HG02642 (cell line): Measurements from ENCODE around the gene SLC38A3.

ENCODE experiments used
- ATAC-seq: cut with Tn5 transposase; IDR thresholded peaks from one replicate; pipeline ENCODE4 v1.9.1; 2021; ENCODE audit warnings: mild to moderate bottlenecking; ENCODE audit not compliant: unreplicated experiment, poor library complexity

SLC38A3 gene

GRCh38 chr3:50168791-50169190, 36.3 kb upstream of the SLC38A3 start:
- ATAC-seq: no peak

GRCh38 chr3:50169232-50169832, 35.7 kb upstream of the SLC38A3 start:
- no peak for ATAC-seq

DNA sequence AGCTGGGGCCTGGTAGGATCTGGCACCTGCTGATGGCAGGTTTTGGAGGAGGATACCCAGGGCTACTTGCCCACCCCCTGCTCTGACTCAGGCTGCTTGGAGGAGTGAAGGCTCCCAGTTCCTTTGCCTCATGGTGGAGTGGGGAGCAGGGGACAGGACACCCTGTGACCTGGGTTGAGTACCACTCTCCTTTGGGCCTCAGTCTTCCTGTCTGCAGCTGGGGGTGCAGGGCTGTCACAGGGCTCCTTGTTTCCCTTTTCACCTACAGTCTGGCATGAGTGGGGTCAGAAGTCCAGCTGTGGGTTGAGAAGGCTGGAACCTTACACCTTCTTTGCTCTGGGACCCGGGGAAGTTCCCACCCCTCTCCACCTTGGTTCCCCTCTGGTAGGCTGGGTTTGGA, 35.2 kb upstream of the SLC38A3 start:
- no peak for ATAC-seq

DNA sequence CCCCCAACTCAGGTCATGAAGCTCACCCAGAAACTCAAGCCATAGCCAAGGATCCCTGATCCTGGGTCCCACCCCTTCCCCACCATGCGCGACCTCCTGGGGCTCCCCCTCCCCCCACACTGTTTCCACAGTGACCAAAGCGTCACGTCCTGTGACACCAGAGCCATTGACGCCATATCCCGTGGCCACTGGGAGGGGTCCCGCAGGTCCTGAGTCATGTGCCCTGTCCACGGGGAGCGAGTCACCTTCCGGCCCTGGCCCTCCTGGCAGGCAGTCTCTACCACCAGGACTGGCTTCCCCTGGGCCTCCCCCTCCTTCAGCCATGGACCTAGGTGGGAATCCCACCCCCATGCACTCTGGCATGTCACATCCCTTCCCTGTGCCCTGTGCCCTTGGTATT, 34.4 kb upstream of the SLC38A3 start:
- ATAC-seq: no peak

DNA sequence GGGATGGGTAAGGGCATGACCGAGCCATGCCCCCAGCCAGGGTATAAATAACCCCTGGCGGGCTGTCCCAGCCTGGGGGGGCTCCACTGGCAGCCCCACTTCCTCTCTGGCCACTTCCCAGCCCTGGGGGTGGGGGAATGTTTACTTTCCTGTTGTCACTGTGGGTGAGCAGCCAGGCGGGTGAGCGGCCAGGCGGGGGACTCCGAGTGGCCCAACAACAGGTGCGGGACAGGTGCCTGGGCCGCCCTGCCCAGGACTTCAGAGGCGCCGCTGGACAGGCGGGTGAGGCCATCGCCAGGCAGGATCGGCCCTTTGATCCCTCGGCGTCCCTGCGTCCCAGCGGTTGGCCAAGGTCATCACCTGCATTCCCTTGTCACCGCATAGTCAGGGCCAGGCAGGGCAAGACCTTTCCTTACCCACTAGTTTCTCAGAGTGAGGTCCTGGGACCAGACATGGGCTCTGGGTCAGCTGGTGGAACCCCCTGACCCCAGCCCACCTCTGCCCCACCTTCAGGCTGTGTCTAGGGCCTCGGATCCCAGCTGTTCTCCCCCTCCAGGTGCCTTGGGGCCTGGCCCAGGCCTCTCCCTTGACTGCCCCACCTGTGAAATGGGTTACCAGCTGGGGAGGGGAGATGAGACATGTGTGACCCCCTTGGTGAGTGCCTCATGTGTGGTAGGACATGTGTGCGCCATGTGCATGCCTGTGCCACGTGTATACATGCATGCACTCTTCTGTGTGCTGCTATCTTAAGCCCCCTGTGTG, 33.4 kb upstream of the SLC38A3 start:
- ATAC-seq: no peak

- ATAC-seq: no peak
These were observed 32.3 kb upstream of the SLC38A3 start for GRCh38 chr3:50172626-50173220.

DNA sequence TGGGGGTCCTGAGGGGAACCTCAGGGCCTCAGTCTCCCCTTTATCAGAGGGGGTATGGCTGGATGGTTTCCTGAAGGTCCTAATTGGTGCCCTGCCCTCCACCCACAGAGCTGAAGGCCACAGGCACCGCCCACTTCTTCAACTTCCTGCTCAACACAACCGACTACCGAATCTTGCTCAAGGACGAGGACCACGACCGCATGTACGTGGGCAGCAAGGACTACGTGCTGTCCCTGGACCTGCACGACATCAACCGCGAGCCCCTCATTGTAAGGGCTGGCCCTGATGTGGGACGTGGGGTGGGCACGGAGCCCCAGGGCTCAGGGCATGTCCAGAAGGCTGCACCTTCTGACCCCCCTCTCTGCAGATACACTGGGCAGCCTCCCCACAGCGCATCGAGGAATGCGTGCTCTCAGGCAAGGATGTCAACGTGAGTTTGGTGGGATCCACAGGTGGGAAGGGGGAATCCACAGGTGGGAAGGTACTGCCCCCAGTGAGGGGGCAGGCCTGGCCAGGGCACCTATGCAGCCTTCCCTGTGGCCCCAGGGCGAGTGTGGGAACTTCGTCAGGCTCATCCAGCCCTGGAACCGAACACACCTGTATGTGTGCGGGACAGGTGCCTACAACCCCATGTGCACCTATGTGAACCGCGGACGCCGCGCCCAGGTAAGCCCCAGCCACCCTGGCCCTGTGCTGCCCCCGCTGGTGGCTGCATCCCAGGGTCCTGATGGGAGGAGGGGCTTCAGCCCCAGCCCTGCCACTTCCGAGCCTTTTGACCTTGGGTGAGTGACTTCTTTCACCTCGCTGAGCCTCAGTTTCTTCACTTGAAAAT, 31.2 kb upstream of the SLC38A3 start:
- no peak for ATAC-seq

- no peak for ATAC-seq
These were observed 30.6 kb upstream of the SLC38A3 start for GRCh38 chr3:50174517-50174895.

- no peak for ATAC-seq
These were observed 30.0 kb upstream of the SLC38A3 start for GRCh38 chr3:50174947-50175524.

GRCh38 chr3:50177346-50177745, 27.7 kb upstream of the SLC38A3 start:
- no peak for ATAC-seq

- ATAC-seq: no peak
These were observed 25.4 kb upstream of the SLC38A3 start for GRCh38 chr3:50179710-50180109.

DNA sequence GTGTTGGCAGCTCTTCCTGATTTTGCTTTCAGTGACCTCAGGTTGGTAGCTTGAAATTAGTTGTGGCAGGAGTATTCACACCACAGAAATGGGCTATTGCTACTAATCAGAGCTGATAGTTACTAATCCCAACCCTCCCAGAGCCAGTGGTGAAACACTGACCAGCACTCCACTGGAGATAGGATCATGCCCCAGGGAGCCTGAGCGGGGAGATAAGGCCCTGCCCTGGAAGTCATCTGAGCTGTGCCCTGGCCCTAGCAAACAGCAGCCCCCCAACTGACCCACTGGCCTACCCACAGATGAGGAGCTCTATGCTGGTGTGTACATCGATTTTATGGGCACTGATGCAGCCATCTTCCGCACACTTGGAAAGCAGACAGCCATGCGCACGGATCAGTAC, 23.1 kb upstream of the SLC38A3 start:
- ATAC-seq: no peak

DNA sequence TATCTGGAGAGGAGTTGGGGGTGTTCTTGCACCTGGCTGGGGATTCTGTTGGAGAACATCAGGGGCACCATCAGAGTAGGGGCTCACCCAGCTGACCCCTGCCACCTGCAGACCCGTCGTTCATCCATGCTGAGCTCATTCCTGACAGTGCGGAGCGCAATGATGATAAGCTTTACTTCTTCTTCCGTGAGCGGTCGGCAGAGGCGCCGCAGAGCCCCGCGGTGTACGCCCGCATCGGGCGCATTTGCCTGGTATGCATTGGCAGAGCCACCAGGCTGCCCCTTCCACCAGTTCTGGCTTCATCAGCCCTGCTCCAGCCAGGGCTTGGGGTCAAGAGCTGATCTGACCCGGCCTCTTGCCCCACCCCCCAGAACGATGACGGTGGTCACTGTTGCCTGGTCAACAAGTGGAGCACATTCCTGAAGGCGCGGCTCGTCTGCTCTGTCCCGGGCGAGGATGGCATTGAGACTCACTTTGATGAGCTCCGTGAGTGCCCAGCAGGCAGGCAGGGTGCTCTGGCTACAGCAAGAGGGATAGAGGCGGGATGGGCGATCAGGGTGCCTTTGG, 22.5 kb upstream of the SLC38A3 start:
- no peak for ATAC-seq

- no peak for ATAC-seq
These were observed 21.3 kb upstream of the SLC38A3 start for GRCh38 chr3:50183755-50184154.

DNA sequence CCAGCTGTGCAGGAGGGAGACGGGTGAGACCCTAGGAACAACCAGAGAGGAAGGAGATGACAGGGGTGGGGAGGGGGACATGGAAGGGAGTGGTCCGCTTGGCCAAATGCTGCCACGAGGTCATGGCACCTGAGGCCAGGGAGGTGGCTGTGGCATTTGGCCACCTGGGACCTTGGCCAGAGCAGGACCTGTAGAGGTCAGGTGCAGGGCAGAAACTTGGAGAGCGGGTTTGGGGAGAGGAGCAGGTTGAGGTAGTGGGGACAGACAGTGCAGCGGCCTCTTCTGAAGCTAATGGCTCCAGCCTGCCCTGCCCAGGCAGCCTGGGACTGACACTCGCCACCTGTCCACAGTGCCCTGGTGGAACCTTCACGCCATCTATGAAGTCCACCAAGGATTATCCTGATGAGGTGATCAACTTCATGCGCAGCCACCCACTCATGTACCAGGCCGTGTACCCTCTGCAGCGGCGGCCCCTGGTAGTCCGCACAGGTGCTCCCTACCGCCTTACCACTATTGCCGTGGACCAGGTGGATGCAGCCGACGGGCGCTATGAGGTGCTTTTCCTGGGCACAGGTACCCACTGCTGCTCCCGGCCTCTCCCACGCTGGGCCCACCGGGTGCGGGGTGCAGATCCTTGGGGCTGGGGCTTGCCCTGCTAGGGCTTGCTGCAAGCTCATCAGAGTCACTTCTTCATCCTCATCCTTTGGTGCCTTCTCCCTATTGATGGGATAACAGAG, 20.7 kb upstream of the SLC38A3 start:
- no peak for ATAC-seq

DNA sequence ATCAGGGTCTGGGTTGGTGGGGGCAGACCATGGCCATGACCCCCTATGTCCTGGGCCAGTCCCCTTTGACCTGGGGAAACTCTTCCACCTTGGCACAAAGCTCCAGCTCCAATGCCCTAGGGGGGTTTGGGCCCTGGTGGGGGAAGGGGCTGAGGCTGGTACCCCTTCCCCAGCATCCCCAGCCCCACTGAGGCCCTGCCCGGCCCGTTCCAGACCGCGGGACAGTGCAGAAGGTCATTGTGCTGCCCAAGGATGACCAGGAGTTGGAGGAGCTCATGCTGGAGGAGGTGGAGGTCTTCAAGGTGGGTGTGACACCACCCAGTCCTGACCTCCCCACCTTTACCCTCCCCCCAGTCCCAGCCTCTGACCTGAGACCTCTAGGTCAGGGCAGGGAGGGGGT, 19.8 kb upstream of the SLC38A3 start:
- ATAC-seq: no peak

GRCh38 chr3:50186096-50186495, 19.0 kb upstream of the SLC38A3 start:
- ATAC-seq: no peak

DNA sequence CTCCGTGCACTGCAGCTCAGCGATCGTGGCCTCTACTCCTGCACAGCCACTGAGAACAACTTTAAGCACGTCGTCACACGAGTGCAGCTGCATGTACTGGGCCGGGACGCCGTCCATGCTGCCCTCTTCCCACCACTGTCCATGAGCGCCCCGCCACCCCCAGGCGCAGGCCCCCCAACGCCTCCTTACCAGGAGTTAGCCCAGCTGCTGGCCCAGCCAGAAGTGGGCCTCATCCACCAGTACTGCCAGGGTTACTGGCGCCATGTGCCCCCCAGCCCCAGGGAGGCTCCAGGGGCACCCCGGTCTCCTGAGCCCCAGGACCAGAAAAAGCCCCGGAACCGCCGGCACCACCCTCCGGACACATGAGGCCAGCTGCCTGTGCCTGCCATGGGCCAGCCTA, 17.3 kb upstream of the SLC38A3 start:
- no peak for ATAC-seq

DNA sequence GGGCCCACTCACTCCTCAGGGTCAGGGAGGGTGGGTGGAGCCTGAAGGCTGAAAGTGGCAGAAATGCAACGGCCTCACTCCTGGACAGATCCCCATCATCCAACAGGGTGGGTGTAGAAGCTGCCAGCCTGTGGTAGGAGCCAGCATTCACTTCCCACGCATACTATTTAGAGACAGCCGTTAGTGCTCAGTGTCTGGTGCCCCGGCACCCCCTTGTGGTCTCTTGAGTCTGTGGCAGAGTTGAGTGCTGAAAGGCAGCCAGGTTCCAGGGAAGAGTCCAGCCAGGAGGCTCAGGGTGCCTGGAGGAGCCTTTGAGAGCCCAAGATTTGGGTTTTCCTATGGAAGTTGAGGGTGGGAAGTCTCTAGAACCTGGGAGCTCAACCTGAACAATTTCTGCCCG, 15.8 kb upstream of the SLC38A3 start:
- no peak for ATAC-seq

- ATAC-seq: no peak
These were observed 15.1 kb upstream of the SLC38A3 start for GRCh38 chr3:50189989-50190388.
